HepG2 (cell line): ENCODE data around the gene NR4A2. TPM values are rescaled to one million over a fixed set of nuclear protein-coding genes. Genes with fewer than 3 reads are reported as not detected.
A peak's percentile ranks its signal among the peaks of the same experiment; 100 is the strongest.

Experiments
- ATAC-seq: fragments of 200-7000 bp; cut with Tn5 transposase; 3 replicates; pipeline ENCODE4 v1.9.1; 2020; ENCODE audit warnings: mild to moderate bottlenecking, moderate library complexity
- BruUV-seq: library from RNA; stranded (reverse); fragments of 400-500 nt; replicated peaks from 2 replicates; lab custom pipeline; 2021; lab: Mats Ljungman, UMichigan
- CTCF ChIA-PET: fragments of 300-600 bp; formaldehyde crosslinking; extraction: SDS; loops from one replicate; lab custom pipeline; 2021; ENCODE audit warnings: low total read pairs, inconsistent platforms, low intra/inter-chr PET ratio; lab: Yijun Ruan, JAX
- POLR2A ChIA-PET: fragments of 350-600 bp; sonication (Branson Sonifier 250); formaldehyde crosslinking; loops from one replicate; lab custom pipeline; 2020; ENCODE audit warnings: antibody characterized with exemption, inconsistent platforms; lab: Yijun Ruan, JAX
- DNase-seq: peaks from one replicate; pipeline ENCODE4 v3.0.0-alpha.2; 2015; ENCODE audit warnings: low spot score
- FAIRE-seq: peaks from 3 replicates; lab custom pipeline; 2011; peaks lifted over from hg19 to GRCh38; lab: Jason Lieb, UNC
- H2AFZ ChIP-seq: one replicate; pipeline ENCODE4 v1.6.1; 2011; ENCODE audit warnings: low read length, inconsistent platforms
- H3K27ac ChIP-seq: fragments of 300-600 bp; 3 replicates; pipeline ENCODE4 v1.8.0; 2011; ENCODE audit warnings: mixed run types, mild to moderate bottlenecking, mixed read lengths, low read length, inconsistent platforms; ENCODE audit not compliant: insufficient read depth; ENCODE audit errors: extremely low read length
- H3K27me3 ChIP-seq, 2 experiments: fragments of 200-600 bp in 1 of 2; 2 replicates in 1 of 2; 3 replicates in 1 of 2; pipeline versions ENCODE4 v1.6.0 to v1.8.0; 2011; ENCODE audit warnings: low read length in 2 of 2, mild to moderate bottlenecking in 2 of 2, moderate library complexity in 2 of 2, inconsistent platforms in 1 of 2; ENCODE audit not compliant: insufficient read depth in 2 of 2, control insufficient read depth in 1 of 2
- H3K36me3 ChIP-seq, 2 experiments: fragments of 200-600 bp in 1 of 2; replicated peaks in 1 of 2; 2 replicates in 1 of 2; 3 replicates in 1 of 2; pipeline versions ENCODE4 v1.5.1 to v1.8.0; 2011; ENCODE audit warnings: low read length in 2 of 2, inconsistent platforms in 1 of 2; ENCODE audit not compliant: insufficient read depth in 2 of 2, control insufficient read depth in 1 of 2
- H3K4me1 ChIP-seq: 2 replicates; pipeline ENCODE4 v1.5.1; 2012; ENCODE audit warnings: low read length, inconsistent platforms; ENCODE audit not compliant: insufficient read depth
- H3K4me2 ChIP-seq: 2 replicates; pipeline ENCODE4 v1.6.0; 2011; ENCODE audit warnings: low read depth, low read length, inconsistent platforms
- H3K4me3 ChIP-seq, 3 experiments: fragments of 200-600 bp in 1 of 3; sonication (generic), shearing (Covaris generic) in 1 of 3; replicated peaks in 1 of 3; 2 replicates each; pipeline ENCODE4 v1.5.1; 2011 to 2016; ENCODE audit warnings: low read length in 3 of 3, inconsistent platforms in 2 of 3, low read depth in 2 of 3, mild to moderate bottlenecking in 2 of 3, control low read depth in 1 of 3, mixed read lengths in 1 of 3; ENCODE audit not compliant: insufficient read depth in 1 of 3
- H3K79me2 ChIP-seq: one replicate; pipeline ENCODE4 v1.6.1; 2011; ENCODE audit warnings: low read length, inconsistent platforms; ENCODE audit not compliant: insufficient read depth
- H3K9ac ChIP-seq: 2 replicates; pipeline ENCODE4 v1.6.0; 2011; ENCODE audit warnings: mild to moderate bottlenecking, low read depth, low read length, inconsistent platforms; ENCODE audit not compliant: insufficient read depth
- H3K9me3 ChIP-seq: 2 replicates; pipeline ENCODE4 v1.5.1; 2012; ENCODE audit warnings: mild to moderate bottlenecking, low read length
- H4K20me1 ChIP-seq: 2 replicates; pipeline ENCODE4 v1.6.0; 2011; ENCODE audit warnings: inconsistent platforms, mild to moderate bottlenecking, low read length, moderate library complexity; ENCODE audit not compliant: insufficient read depth
- CBFB ChIP-seq: sonication (generic); formaldehyde crosslinking; IDR thresholded peaks from 2 replicates; pipeline ENCODE4 v1.4.0; 2020; ENCODE audit warnings: missing genetic modification reagents
- EP300 ChIP-seq, 3 experiments: sonication (generic) in 1 of 3; formaldehyde crosslinking in 1 of 3; IDR thresholded peaks; 2 replicates each; pipeline versions ENCODE4 v1.5.1 to v1.6.1; 2011 to 2020; ENCODE audit warnings: low read depth in 2 of 3, low read length in 2 of 3, borderline replicate concordance in 1 of 3, improper control_type of control experiment in 1 of 3, mild to moderate bottlenecking in 1 of 3, missing genetic modification reagents in 1 of 3, moderate library complexity in 1 of 3
- FOSL2 ChIP-seq: sonication (generic); formaldehyde crosslinking; IDR thresholded peaks from 2 replicates; pipeline ENCODE4 v1.4.0; 2020; ENCODE audit warnings: missing genetic modification reagents
- FOXA1 ChIP-seq, 2 experiments: fragments of 450-650 bp in 1 of 2; sonication (generic) in 1 of 2; formaldehyde crosslinking in 1 of 2; IDR thresholded peaks; 2 replicates each; pipeline versions ENCODE4 v1.4.0 to v1.6.1; 2016 to 2020; ENCODE audit warnings: missing genetic modification reagents in 1 of 2
- FOXP1 ChIP-seq, 2 experiments: fragments of 450-650 bp in 1 of 2; IDR thresholded peaks; 2 replicates each; pipeline ENCODE4 v1.6.1; 2017 to 2018; ENCODE audit warnings: antibody characterized with exemption in 1 of 2
- GATA4 ChIP-seq: sonication (generic); IDR thresholded peaks from 2 replicates; pipeline ENCODE4 v1.6.1; 2016; ENCODE audit warnings: antibody characterized with exemption, low read depth, borderline replicate concordance
- KLF6 ChIP-seq: IDR thresholded peaks from 2 replicates; pipeline ENCODE4 v1.8.0; 2016; ENCODE audit warnings: missing biosample characterization, missing genetic modification reagents
- MED1 ChIP-seq: sonication (generic); formaldehyde crosslinking; IDR thresholded peaks from 2 replicates; pipeline ENCODE4 v1.4.0; 2020; ENCODE audit warnings: missing genetic modification reagents
- NFIC ChIP-seq: IDR thresholded peaks from 2 replicates; pipeline ENCODE4 v1.6.1; 2012; ENCODE audit warnings: mild to moderate bottlenecking, low read length, inconsistent platforms
- NR2F6 ChIP-seq, 2 experiments: IDR thresholded peaks; 2 replicates each; pipeline ENCODE4 v1.6.1; 2016; ENCODE audit warnings: antibody characterized with exemption in 1 of 2, mild to moderate bottlenecking in 1 of 2
- POGZ ChIP-seq: sonication (generic); formaldehyde crosslinking; IDR thresholded peaks from 2 replicates; pipeline ENCODE4 v1.4.0; 2020; ENCODE audit warnings: mild to moderate bottlenecking, missing genetic modification reagents
- PPARG ChIP-seq: conservative IDR thresholded peaks from 2 replicates; pipeline ENCODE4 v1.6.1; 2016; ENCODE audit warnings: missing biosample characterization, missing genetic modification reagents
- RXRB ChIP-seq: IDR thresholded peaks from 2 replicates; pipeline ENCODE4 v1.6.1; 2016; ENCODE audit warnings: borderline replicate concordance, missing genetic modification reagents, missing compliant biosample characterization
- SP140L ChIP-seq: sonication (generic); formaldehyde crosslinking; IDR thresholded peaks from 2 replicates; pipeline ENCODE4 v1.4.0; 2020; ENCODE audit warnings: missing genetic modification reagents, borderline replicate concordance
- TEAD3 ChIP-seq: optimal IDR thresholded peaks from 2 replicates; pipeline ENCODE3; 2016; ENCODE audit warnings: borderline replicate concordance
- ZNF572 ChIP-seq: sonication (generic); formaldehyde crosslinking; IDR thresholded peaks from 2 replicates; pipeline ENCODE4 v1.5.1; 2020; ENCODE audit warnings: mild to moderate bottlenecking, missing genetic modification reagents
- ZNF672 ChIP-seq: sonication (generic); formaldehyde crosslinking; IDR thresholded peaks from 2 replicates; pipeline ENCODE4 v1.8.1; 2022; ENCODE audit warnings: missing genetic modification reagents
- WGBS: methylation state at CpG from one replicate; pipeline ENCODE4 v1.1.6; 2017; ENCODE audit warnings: low lambda C conversion rate; 5-methylcytosine and 5-hydroxymethylcytosine counted together
- in situ Hi-C: cut with HindIII; loops from 2 replicates; pipeline ENCODE4 v1.10.0; 2017; ENCODE audit warnings: low pct_unique_long_range_greater_than_20kb; ENCODE audit not compliant: extremely low pct_ligation_motif_present
- intact Hi-C: fragments of 100-400 bp; cut with micrococcal nuclease; formaldehyde crosslinking; loops from one replicate; pipeline ENCODE4 v1.10.0; 2022; ENCODE audit not compliant: unreplicated experiment
- polyA plus RNA-seq, 8 experiments: library from polyadenylated mRNA; depleted of rRNA in 3 of 8; stranded (reverse) in 7 of 8; unstranded in 1 of 8; fragments of >200 nt; fragmentation: Illumina TruSeq in 4 of 8; extraction: Trizol in 4 of 8; gene quantifications; 2 replicates each; pipeline versions ENCODE4 v1.2.1 to v1.2.3, GENCODE V29; 2011 to 2016; ENCODE audit warnings: low read depth in 4 of 8, missing spikeins in 1 of 8, mixed read lengths in 1 of 8; ENCODE audit not compliant: insufficient read depth in 1 of 8
- total RNA-seq, 5 experiments: library from RNA; depleted of rRNA; stranded (reverse); fragments of >200 nt; fragmentation: Illumina TruSeq; extraction: Trizol; gene quantifications; 2 replicates each; pipeline ENCODE4 v1.2.3, GENCODE V29; 2016; ENCODE audit warnings: low read depth in 1 of 5
- TF ChIP-seq, protein P1 (sequence below): sonication (generic); formaldehyde crosslinking; IDR thresholded peaks from 2 replicates; pipeline ENCODE4 v1.4.0; 2020; ENCODE audit warnings: missing genetic modification reagents
- TF ChIP-seq, protein P2 (sequence below): sonication (generic); formaldehyde crosslinking; IDR thresholded peaks from 2 replicates; pipeline ENCODE4 v1.5.1; 2020; ENCODE audit warnings: mild to moderate bottlenecking, missing genetic modification reagents, borderline replicate concordance

NR4A2 gene
- total and polyA plus RNA-seq, 2 of the 13 experiments (the other 11 are each of a cell fraction or from before 2014, with no cell fraction given), result not detected

DNA sequence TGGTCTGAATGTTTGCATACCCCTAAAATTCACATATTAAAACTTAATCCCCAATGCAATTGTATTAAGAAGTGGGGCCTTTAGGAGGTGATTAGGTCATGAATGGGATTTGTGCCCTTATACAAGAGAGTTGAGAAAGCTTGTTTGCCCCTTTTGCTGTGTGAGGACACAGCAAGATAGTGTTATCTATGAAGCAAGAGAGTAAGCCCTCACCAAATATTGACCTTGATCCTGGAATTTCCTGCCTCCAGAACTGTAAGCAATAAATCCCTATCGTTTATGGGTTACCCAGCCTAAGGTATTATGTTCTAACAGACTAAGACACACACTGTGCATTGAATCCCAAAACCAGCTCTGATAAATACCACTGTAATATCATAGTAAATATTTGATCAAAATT lies 32.2 kb downstream of the NR4A2 start:
- H3K79me2 ChIP-seq, result no peaks in the 10 kb centered on the region
- whole genome bisulfite sequencing, result 0% methylated on average over 1 of the region's 1 CpG
- BruUV-seq, result no TSS peak
- FAIRE-seq (no peak), DNase-seq (peak; percentile 84), ATAC-seq (peak; percentile 91)
- H3K4me3 ChIP-seq, result no peak overlapping the region
- peaks cover 8% of the 10 kb centered on the region; the same call in 1 of the 2 replicates for H3K9me3 ChIP-seq
- H3K27me3 ChIP-seq, result no peaks in the 10 kb centered on the region
- in situ Hi-C loops (no loop called here), intact Hi-C loops (no loop called here)
- no peak overlapping the region for H3K4me2 ChIP-seq
- H2AFZ ChIP-seq, result no peak overlapping the region
- no peaks in the 10 kb centered on the region for H3K36me3 ChIP-seq
- H3K9ac ChIP-seq, result no peak overlapping the region
- POLR2A ChIA-PET, result no interaction called here
- no peak overlapping the region for H3K27ac ChIP-seq
- CTCF ChIA-PET, result no interaction called here
- H4K20me1 ChIP-seq, result no peaks in the 10 kb centered on the region
- H3K4me1 ChIP-seq, result peaks cover 9% of the 10 kb centered on the region; the same call in 1 of the 2 replicates
- TF ChIP-seq RXRB (CRISPR knock-in tag), result 0 out of 2 replicates have a peak, but pooled peaks have one; percentile 37
- TF ChIP-seq ZNF572, result no peak
- TF ChIP-seq FOXP1 (IDR thresholded peaks at IDR 0.05), result no peak
- peak; percentile 64 for TF ChIP-seq FOXP1 (CRISPR knock-in tag; IDR thresholded peaks at IDR 0.05)
- TF ChIP-seq SP140L (CRISPR knock-in tag), result 0 out of 2 replicates have a peak, but pooled peaks have one; percentile 52
- peak; percentile 64 for TF ChIP-seq TEAD3 (CRISPR knock-in tag)
- TF ChIP-seq CBFB (CRISPR knock-in tag), result peak; percentile 43; the same call in 1 of the 2 replicates
- TF ChIP-seq KLF6, result no peak
- no peak for TF ChIP-seq FOXA1 (IDR thresholded peaks at IDR 0.05)
- peak; percentile 94 for TF ChIP-seq FOXA1 (CRISPR knock-in tag; IDR thresholded peaks at IDR 0.05)
- peak; percentile 50; the same call in 1 of the 2 replicates for TF ChIP-seq POGZ (CRISPR knock-in tag)
- no peak for TF ChIP-seq ZNF672 (CRISPR knock-in tag)
- TF ChIP-seq NFIC, result peak; percentile 63; the same call in 1 of the 2 replicates
- TF ChIP-seq, protein P1, sequence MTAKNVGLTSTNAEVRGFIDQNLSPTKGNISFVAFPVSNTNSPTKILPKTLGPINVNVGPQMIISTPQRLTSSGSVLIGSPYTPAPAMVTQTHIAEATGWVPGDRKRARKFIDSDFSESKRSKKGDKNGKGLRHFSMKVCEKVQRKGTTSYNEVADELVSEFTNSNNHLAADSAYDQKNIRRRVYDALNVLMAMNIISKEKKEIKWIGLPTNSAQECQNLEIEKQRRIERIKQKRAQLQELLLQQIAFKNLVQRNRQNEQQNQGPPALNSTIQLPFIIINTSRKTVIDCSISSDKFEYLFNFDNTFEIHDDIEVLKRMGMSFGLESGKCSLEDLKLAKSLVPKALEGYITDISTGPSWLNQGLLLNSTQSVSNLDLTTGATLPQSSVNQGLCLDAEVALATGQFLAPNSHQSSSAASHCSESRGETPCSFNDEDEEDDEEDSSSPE, result 0 out of 2 replicates have a peak, but pooled peaks have one; percentile 22
- TF ChIP-seq MED1, result peak; percentile 29; the same call in 1 of the 2 replicates
- no peak for TF ChIP-seq FOSL2 (CRISPR knock-in tag)
- TF ChIP-seq PPARG (CRISPR knock-in tag), result 0 out of 2 replicates have a peak, but pooled peaks have one; percentile 36
- TF ChIP-seq, protein P2, sequence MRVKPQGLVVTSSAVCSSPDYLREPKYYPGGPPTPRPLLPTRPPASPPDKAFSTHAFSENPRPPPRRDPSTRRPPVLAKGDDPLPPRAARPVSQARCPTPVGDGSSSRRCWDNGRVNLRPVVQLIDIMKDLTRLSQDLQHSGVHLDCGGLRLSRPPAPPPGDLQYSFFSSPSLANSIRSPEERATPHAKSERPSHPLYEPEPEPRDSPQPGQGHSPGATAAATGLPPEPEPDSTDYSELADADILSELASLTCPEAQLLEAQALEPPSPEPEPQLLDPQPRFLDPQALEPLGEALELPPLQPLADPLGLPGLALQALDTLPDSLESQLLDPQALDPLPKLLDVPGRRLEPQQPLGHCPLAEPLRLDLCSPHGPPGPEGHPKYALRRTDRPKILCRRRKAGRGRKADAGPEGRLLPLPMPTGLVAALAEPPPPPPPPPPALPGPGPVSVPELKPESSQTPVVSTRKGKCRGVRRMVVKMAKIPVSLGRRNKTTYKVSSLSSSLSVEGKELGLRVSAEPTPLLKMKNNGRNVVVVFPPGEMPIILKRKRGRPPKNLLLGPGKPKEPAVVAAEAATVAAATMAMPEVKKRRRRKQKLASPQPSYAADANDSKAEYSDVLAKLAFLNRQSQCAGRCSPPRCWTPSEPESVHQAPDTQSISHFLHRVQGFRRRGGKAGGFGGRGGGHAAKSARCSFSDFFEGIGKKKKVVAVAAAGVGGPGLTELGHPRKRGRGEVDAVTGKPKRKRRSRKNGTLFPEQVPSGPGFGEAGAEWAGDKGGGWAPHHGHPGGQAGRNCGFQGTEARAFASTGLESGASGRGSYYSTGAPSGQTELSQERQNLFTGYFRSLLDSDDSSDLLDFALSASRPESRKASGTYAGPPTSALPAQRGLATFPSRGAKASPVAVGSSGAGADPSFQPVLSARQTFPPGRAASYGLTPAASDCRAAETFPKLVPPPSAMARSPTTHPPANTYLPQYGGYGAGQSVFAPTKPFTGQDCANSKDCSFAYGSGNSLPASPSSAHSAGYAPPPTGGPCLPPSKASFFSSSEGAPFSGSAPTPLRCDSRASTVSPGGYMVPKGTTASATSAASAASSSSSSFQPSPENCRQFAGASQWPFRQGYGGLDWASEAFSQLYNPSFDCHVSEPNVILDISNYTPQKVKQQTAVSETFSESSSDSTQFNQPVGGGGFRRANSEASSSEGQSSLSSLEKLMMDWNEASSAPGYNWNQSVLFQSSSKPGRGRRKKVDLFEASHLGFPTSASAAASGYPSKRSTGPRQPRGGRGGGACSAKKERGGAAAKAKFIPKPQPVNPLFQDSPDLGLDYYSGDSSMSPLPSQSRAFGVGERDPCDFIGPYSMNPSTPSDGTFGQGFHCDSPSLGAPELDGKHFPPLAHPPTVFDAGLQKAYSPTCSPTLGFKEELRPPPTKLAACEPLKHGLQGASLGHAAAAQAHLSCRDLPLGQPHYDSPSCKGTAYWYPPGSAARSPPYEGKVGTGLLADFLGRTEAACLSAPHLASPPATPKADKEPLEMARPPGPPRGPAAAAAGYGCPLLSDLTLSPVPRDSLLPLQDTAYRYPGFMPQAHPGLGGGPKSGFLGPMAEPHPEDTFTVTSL, result peak; percentile 65
- peak; percentile 53 to 84; a peak in 2 of 4 replicates for TF ChIP-seq EP300 (IDR thresholded peaks at IDR 0.05; ENCODE audit: low read depth in 2 of 2, low read length in 2 of 2)
- peak; percentile 77; the same call in 1 of the 2 replicates for TF ChIP-seq EP300 (CRISPR knock-in tag; IDR thresholded peaks at IDR 0.05; ENCODE audit: borderline replicate concordance)
- peak; percentile 64; the same call in 1 of the 2 replicates for TF ChIP-seq NR2F6 (IDR thresholded peaks at IDR 0.05)
- TF ChIP-seq NR2F6 (CRISPR knock-in tag; IDR thresholded peaks at IDR 0.05), result peak; percentile 60
- TF ChIP-seq GATA4, result peak; percentile 90; the same call in 1 of the 2 replicates
